IMR-90 (cell line): Measurements from ENCODE around the gene LTBP1. TPM values are rescaled to one million over a fixed set of nuclear protein-coding genes. Genes with fewer than 3 reads are reported as not detected.

Experiments used
- ATAC-seq: fragments of 200-7000 bp; cut with Tn5 transposase; 2 replicates; pipeline ENCODE4 v1.9.1; 2020; ENCODE audit warnings: low read depth, mild to moderate bottlenecking, moderate library complexity
- BruUV-seq: library from RNA; stranded (reverse); fragments of 400-500 nt; replicated peaks from 2 replicates; lab custom pipeline; 2021; lab: Mats Ljungman, UMichigan
- CTCF ChIA-PET: fragments of 300-600 bp; formaldehyde crosslinking; extraction: SDS; loops from one replicate; lab custom pipeline; 2021; ENCODE audit warnings: antibody characterized with exemption; lab: Yijun Ruan, JAX
- POLR2A ChIA-PET: fragments of 300-600 bp; sonication (Branson Sonifier 250); formaldehyde crosslinking; loops from one replicate; lab custom pipeline; 2022; ENCODE audit warnings: antibody characterized with exemption; ENCODE audit not compliant: unreplicated experiment; lab: Charles Lee
- DNase-seq: peaks from one replicate; pipeline ENCODE4 v3.0.0; 2013
- H2AFZ ChIP-seq: replicated peaks from 2 replicates; pipeline ENCODE3; 2013; ENCODE audit warnings: low read length, mild to moderate bottlenecking; ENCODE audit not compliant: poor library complexity
- H2AK5ac ChIP-seq: 2 replicates; pipeline ENCODE4 v1.6.1; 2013; ENCODE audit warnings: low read depth, low read length, inconsistent platforms
- H2AK9ac ChIP-seq: replicated peaks from 2 replicates; pipeline ENCODE3; 2013; ENCODE audit warnings: mild to moderate bottlenecking, low read depth, low read length, moderate library complexity; ENCODE audit not compliant: poor library complexity
- H2BK120ac ChIP-seq: 2 replicates; pipeline ENCODE4 v1.6.1; 2013; ENCODE audit warnings: low read depth, low read length, inconsistent platforms
- H2BK15ac ChIP-seq: 3 replicates; pipeline ENCODE4 v1.6.1; 2013; ENCODE audit warnings: low read depth, low read length, inconsistent platforms
- H2BK20ac ChIP-seq: 2 replicates; pipeline ENCODE4 v1.6.1; 2013; ENCODE audit warnings: low read depth, mild to moderate bottlenecking, inconsistent platforms, low read length, moderate library complexity
- H2BK5ac ChIP-seq: 2 replicates; pipeline ENCODE4 v1.6.1; 2013; ENCODE audit warnings: mild to moderate bottlenecking, low read depth, low read length, inconsistent platforms; ENCODE audit not compliant: poor library complexity, severe bottlenecking
- H3K14ac ChIP-seq: replicated peaks from 2 replicates; pipeline ENCODE4 v1.6.1; 2013; ENCODE audit warnings: low read depth, low read length, inconsistent platforms
- H3K18ac ChIP-seq: 2 replicates; pipeline ENCODE4 v1.6.1; 2013; ENCODE audit warnings: low read depth, low read length, control low read depth
- H3K23ac ChIP-seq: 2 replicates; pipeline ENCODE4 v1.6.1; 2013; ENCODE audit warnings: low read depth, low read length, inconsistent platforms
- H3K27ac ChIP-seq: 2 replicates; pipeline ENCODE4 v1.5.1; 2013; ENCODE audit warnings: mild to moderate bottlenecking, control low read depth, low read length; ENCODE audit not compliant: insufficient read depth
- H3K27me3 ChIP-seq: 2 replicates; pipeline ENCODE4 v1.6.1; 2013; ENCODE audit warnings: low read length; ENCODE audit not compliant: control insufficient read depth, insufficient read depth
- H3K36me3 ChIP-seq: 2 replicates; pipeline ENCODE4 v1.6.1; 2013; ENCODE audit warnings: low read length, mixed read lengths; ENCODE audit not compliant: control insufficient read depth, insufficient read depth
- H3K4ac ChIP-seq: 2 replicates; pipeline ENCODE4 v1.6.1; 2013; ENCODE audit warnings: low read depth, low read length, inconsistent platforms
- H3K4me1 ChIP-seq: 2 replicates; pipeline ENCODE4 v1.6.1; 2013; ENCODE audit warnings: low read length, mixed read lengths; ENCODE audit not compliant: control insufficient read depth, insufficient read depth
- H3K4me2 ChIP-seq: 2 replicates; pipeline ENCODE4 v1.6.1; 2013; ENCODE audit warnings: low read depth, mild to moderate bottlenecking, control low read depth, low read length, moderate library complexity
- H3K4me3 ChIP-seq: 2 replicates; pipeline ENCODE4 v1.5.1; 2013; ENCODE audit warnings: low read depth, mild to moderate bottlenecking, control low read depth, low read length, moderate library complexity; ENCODE audit not compliant: insufficient read depth
- H3K56ac ChIP-seq: 2 replicates; pipeline ENCODE4 v1.6.1; 2013; ENCODE audit warnings: low read length, inconsistent platforms; ENCODE audit not compliant: insufficient read depth; ENCODE audit errors: extremely low read depth
- H3K79me1 ChIP-seq, 2 experiments: 2 replicates each; pipeline ENCODE4 v1.6.1; 2013; ENCODE audit warnings: low read length in 2 of 2, inconsistent platforms in 1 of 2, low read depth in 1 of 2
- H3K9ac ChIP-seq: 2 replicates; pipeline ENCODE4 v1.6.1; 2013; ENCODE audit warnings: low read depth, low read length, control low read depth
- H3K9me1 ChIP-seq: 2 replicates; pipeline ENCODE4 v1.6.1; 2013; ENCODE audit warnings: low read length, inconsistent platforms; ENCODE audit not compliant: insufficient read depth
- H3K9me3 ChIP-seq: 2 replicates; pipeline ENCODE4 v1.6.1; 2013; ENCODE audit warnings: low read length; ENCODE audit not compliant: control insufficient read depth, insufficient read depth
- H4K20me1 ChIP-seq: 2 replicates; pipeline ENCODE4 v1.6.1; 2013; ENCODE audit warnings: low read length, inconsistent platforms; ENCODE audit not compliant: insufficient read depth
- H4K5ac ChIP-seq: 2 replicates; pipeline ENCODE4 v1.6.1; 2013; ENCODE audit warnings: mild to moderate bottlenecking, low read depth, low read length, control low read depth
- H4K8ac ChIP-seq, 2 experiments: 2 replicates each; pipeline ENCODE4 v1.6.1; 2013; ENCODE audit warnings: low read depth in 2 of 2, low read length in 2 of 2, control low read depth in 1 of 2, inconsistent platforms in 1 of 2
- H4K91ac ChIP-seq: 2 replicates; pipeline ENCODE4 v1.6.1; 2013; ENCODE audit warnings: low read depth, low read length, inconsistent platforms; ENCODE audit not compliant: insufficient read depth
- MXI1 ChIP-seq: IDR thresholded peaks from 2 replicates; pipeline ENCODE4 v1.6.1; 2012; ENCODE audit warnings: low read depth, mild to moderate bottlenecking, low read length, moderate library complexity, borderline replicate concordance
- RAD21 ChIP-seq: IDR thresholded peaks from 2 replicates; pipeline ENCODE4 v1.6.1; 2012; ENCODE audit warnings: low read length, improper control_type of control experiment
- RCOR1 ChIP-seq: IDR thresholded peaks from 2 replicates; pipeline ENCODE4 v1.6.1; 2012; ENCODE audit warnings: mild to moderate bottlenecking, low read length, improper control_type of control experiment; ENCODE audit not compliant: insufficient replicate concordance
- USF2 ChIP-seq: fragments of 150-350 bp; IDR thresholded peaks from 2 replicates; pipeline ENCODE4 v1.6.1; 2017; ENCODE audit warnings: mild to moderate bottlenecking, antibody characterized with exemption, low read length, low read depth
- WGBS, 2 experiments: methylation state at CpG; one replicate each; pipeline versions ENCODE4 v1.1.5 to v1.1.7; 2013; ENCODE audit warnings: missing lambda C conversion rate in 2 of 2; ENCODE audit not compliant: insufficient read length in 1 of 2; ENCODE audit errors: extremely low coverage in 2 of 2; 5-methylcytosine and 5-hydroxymethylcytosine counted together
- dilution Hi-C: fragments of 300-500 bp; cut with HindIII; formaldehyde crosslinking; loops from one replicate; pipeline ENCODE4 v1.14.3; 2018; ENCODE audit warnings: low sequenced_read_pairs; ENCODE audit not compliant: unreplicated experiment
- in situ Hi-C: fragments of 300-500 bp; cut with MboI; formaldehyde crosslinking; loops from 3 replicates; pipeline ENCODE4 v1.14.3; 2019; ENCODE audit warnings: low sequenced_read_pairs, inconsistent platforms, mixed read lengths
- intact Hi-C: fragments of 100-400 bp; cut with micrococcal nuclease; formaldehyde crosslinking; loops from 2 replicates; pipeline ENCODE4 v1.10.0; 2022
- polyA plus RNA-seq, 3 experiments: library from polyadenylated mRNA; depleted of rRNA; stranded (reverse); fragments of >200 nt; gene quantifications; 2 replicates each; pipeline ENCODE4 v1.2.3, GENCODE V29; 2012; ENCODE audit warnings: low replicate concordance in 1 of 3
- total RNA-seq: library from RNA; depleted of rRNA; stranded (reverse); fragments of >200 nt; gene quantifications from 2 replicates; pipeline ENCODE4 v1.2.3, GENCODE V29; 2012

The LTBP1 gene
- total and polyA plus RNA-seq, 2 of the 4 experiments (the other 2 are of a cell fraction): 235 to 326 TPM

DNA sequence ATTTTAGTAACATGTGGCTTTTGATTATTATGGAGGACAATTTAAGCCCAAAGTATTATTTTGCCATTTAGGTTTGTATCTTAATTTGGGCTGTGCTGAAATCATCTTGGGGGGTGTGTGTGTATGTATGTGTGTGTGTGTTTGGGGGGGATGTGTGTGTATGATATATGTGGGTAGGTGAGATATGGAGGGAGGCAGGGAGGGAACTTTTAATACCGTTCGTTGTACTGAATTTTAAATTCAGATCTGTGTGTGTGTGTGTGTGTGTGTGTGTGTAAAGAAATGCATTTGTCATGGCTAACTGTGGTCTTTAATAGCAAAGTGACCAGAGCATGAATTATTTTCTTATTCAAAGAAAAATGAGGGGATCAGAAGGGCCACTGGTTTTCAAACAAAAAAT, 113.7 kb downstream of the LTBP1 start:
- H3K18ac ChIP-seq: no peak overlapping the region
- no peak overlapping the region for H2BK120ac ChIP-seq
- peak overlapping the region; percentile 57 for H2BK5ac ChIP-seq
- H3K4me1 ChIP-seq: peaks cover 5% of the 10 kb centered on the region; the same call in 1 of the 2 replicates
- H2BK15ac ChIP-seq: no peak overlapping the region
- POLR2A ChIA-PET: no interaction called here
- no TSS peak for BruUV-seq
- H3K4me2 ChIP-seq: no peak overlapping the region
- no peaks in the 10 kb centered on the region for H4K20me1 ChIP-seq
- H2BK20ac ChIP-seq: no peak overlapping the region
- peaks cover 6% of the 10 kb centered on the region for H3K9me3 ChIP-seq
- H3K36me3 ChIP-seq: peaks cover 4% of the 10 kb centered on the region; the same call in 1 of the 2 replicates
- H4K91ac ChIP-seq: no peak overlapping the region
- H4K5ac ChIP-seq: no peak overlapping the region
- H4K8ac ChIP-seq: no peak overlapping the region
- H2AK5ac ChIP-seq: no peak overlapping the region; the same call in 1 of the 2 replicates
- no peak overlapping the region for H3K27ac ChIP-seq
- H3K23ac ChIP-seq: no peak overlapping the region
- CTCF ChIA-PET: no interaction called here
- no peak overlapping the region for H2AK9ac ChIP-seq
- no peaks in the 10 kb centered on the region for H3K27me3 ChIP-seq
- H2AFZ ChIP-seq: no peak overlapping the region
- H3K79me1 ChIP-seq: peaks cover 7 to 8% of the 10 kb centered on the region in 2 experiments
- intact Hi-C loops (no loop called here), in situ Hi-C loops (no loop called here), dilution Hi-C loops (no loop called here)
- H3K9ac ChIP-seq: no peak overlapping the region
- no peak for TF ChIP-seq MXI1
- no peak for TF ChIP-seq RAD21
- TF ChIP-seq USF2: no peak
- TF ChIP-seq RCOR1: no peak
- 100% methylated on average over 2 of the region's 2 CpGs; no CpG with 5 or more reads in 1 of the 2 experiments for WGBS, 2 experiments
- no peak overlapping the region for H3K56ac ChIP-seq
- no peak overlapping the region for H3K4ac ChIP-seq
- no peak for DNase-seq
- no peak overlapping the region for H3K4me3 ChIP-seq
- H3K14ac ChIP-seq: no peak overlapping the region
- ATAC-seq: no peak
- H3K9me1 ChIP-seq: 0 out of 2 replicates have a peak, but pooled peaks cover 2% of the 10 kb centered on the region
